HTR-8/SVneo (cell line): ENCODE measurements around the gene PRRT2.
A peak's percentile ranks its signal among the peaks of the same experiment; 100 is the strongest.
"Not testable (repeated sequence)": the region's sequence is repeated elsewhere in the genome, so short reads cannot be mapped to it uniquely, and the experiment has no call there.

Experiments used
- DNase-seq: peaks from one replicate; pipeline ENCODE4 v3.0.0; 2011; ENCODE audit warnings: low spot score, mixed read lengths; ENCODE audit not compliant: insufficient read length
- FAIRE-seq: peaks from 2 replicates; lab custom pipeline; 2011; peaks lifted over from hg19 to GRCh38; lab: Jason Lieb, UNC

The PRRT2 gene

DNA sequence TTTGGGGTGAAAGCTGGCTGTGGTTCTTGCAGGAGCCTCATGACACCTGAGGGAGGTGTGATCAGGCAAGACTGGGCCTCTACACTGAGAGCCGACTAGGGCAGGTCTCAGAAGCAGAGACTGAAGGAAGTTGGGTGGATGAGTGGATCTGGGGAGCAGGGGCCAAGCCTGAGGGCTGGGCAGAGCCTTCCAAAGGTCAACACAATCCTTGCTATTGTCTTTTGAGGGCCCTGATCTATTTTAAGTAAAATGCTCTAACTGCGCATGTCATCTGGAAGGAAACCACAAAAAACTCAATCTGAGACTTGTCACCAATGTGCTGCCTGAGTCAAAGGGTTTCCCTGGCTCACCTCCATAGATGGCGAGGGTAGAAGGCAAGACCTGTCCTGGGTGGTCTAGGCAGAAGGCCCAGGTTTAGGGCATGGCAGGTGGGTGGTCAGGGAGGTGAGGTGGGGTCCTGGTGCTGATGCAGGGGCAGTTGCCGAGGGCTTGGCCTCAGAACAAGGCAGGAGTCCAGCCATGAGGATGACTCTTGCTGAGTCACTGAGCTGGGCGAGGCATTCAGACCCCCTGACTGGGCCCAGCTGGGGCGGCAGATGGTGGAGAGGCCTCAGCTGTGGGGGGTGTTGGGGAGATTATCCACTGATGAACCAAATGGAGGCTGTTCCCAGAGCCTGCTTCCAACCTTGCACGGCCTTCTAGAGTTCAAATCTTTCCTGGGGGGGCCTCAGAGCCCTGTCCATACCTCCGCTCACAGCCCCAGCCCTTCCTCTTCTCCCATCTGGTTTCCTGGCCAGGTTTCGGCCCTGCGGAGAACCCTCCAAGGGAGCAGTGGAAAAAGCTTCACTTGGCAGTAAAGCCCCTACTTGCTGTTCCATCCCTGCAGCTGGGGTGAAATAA is 13.4 kb downstream of the PRRT2 start:
- no peak for FAIRE-seq
- DNase-seq, result no peak

- DNase-seq (no peak), FAIRE-seq (no peak)
These were observed 14.3 kb downstream of the PRRT2 start for GRCh38 chr16:29826342-29826695.

- DNase-seq (no peak), FAIRE-seq (no peak)
These were observed 18.8 kb downstream of the PRRT2 start for GRCh38 chr16:29830774-29831173.

DNA sequence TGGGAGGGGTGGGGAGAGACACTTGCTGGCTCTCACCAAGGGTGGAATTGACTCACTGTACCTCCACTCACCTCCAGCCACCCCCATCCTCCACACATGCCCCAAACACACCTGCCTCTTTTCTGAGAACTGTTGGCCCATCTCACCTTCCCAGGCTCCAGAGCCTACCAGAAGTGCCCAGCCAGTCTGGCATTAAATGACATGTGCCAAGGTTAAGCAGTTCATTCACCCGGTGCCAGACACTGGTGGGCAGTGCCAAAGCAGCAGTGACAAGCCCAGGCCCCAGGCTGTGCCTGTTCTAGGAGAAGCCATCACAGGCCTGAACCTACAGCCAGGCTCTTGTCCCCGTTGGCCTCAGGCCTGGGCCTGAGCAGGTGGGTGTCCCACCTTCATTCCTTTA is 19.5 kb downstream of the PRRT2 start:
- DNase-seq (no peak), FAIRE-seq (no peak)

GRCh38 chr16:29833219-29833618 is 21.2 kb downstream of the PRRT2 start:
- DNase-seq, FAIRE-seq: not testable (repeated sequence)

DNA sequence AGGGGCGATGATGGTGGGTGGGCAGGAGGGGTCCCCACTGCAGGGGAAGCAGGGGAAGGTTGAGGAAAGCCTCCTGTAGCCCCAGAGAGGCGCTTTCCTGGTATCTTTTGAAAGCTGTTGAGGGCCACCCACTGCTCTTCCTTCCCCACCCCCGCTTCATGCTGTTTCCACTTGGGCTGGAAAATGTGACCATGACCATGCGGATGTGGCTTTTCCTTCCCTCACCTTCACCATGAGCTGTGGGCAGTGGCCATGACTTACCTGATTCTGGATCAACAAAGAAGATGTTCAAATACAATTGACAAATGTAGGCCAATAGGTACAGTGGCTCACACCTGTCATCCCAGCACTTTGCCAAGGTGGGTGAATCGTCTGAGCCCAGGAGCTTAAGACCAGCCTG is 22.1 kb downstream of the PRRT2 start:
- FAIRE-seq (no peak), DNase-seq (no peak)

GRCh38 chr16:29835926-29836325 is 23.9 kb downstream of the PRRT2 start:
- DNase-seq, result no peak
- FAIRE-seq, result no peak

DNA sequence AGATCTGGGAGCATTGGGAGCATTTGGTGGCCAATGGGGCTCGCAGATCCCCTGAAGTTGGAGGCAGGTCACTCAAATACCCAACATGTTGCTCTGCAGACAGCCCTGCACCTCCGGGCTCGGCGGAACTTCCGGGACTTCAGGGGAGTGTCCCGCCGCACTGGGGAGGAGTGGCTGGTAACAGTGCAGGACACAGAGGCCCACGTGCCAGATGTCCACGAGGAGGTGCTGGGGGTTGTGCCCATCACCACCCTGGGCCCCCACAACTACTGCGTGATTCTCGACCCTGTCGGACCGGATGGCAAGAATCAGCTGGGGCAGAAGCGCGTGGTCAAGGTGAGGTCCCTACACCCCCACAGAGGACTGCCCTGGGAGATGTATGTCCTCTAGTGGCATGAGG is 24.6 kb downstream of the PRRT2 start:
- FAIRE-seq, result no peak

DNA sequence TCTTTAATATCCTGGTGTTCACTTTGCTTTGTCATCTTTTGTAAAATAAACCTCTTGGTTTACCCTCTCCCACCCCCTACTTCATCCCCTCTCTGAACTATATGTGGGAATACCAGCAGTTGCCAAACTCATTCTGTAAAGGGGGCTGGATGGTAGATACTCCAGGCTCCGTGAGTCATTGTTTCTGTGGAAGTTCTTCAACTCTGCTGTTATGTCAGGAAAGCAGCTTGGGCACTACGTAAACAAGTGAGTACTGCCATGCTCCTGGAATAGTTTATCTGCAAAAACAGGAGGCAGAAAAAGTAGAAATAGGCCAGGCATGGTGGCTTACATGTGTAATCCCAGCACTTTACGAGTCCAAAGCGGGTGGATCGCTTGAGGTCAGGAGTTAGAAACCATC is 25.8 kb downstream of the PRRT2 start:
- FAIRE-seq (no peak), DNase-seq (no peak)

More for the DNA sequence above, 24.6 kb downstream of the PRRT2 start:
- DNase-seq, result no peak

GRCh38 chr16:29839822-29840221 is 27.8 kb downstream of the PRRT2 start:
- FAIRE-seq, result no peak
- no peak for DNase-seq

DNA sequence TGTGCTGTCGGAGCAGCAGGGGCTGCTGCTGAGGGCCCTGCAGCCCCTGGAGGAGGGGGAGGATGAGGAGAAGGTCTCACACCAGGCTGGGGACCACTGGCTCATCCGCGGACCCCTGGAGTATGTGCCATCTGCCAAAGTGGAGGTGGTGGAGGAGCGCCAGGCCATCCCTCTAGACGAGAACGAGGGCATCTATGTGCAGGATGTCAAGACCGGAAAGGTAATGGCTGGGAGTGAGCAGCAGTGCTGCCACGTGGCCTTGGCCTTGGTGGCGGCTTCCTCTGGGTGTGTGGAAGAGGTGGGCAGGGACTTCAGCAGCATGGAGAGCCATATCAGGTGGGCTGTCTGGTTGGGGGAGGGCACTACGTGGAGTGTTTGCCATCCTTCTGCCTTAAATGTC is 28.2 kb downstream of the PRRT2 start:
- DNase-seq (no peak), FAIRE-seq (no peak)

- DNase-seq, result no peak
These were observed 29.6 kb downstream of the PRRT2 start for GRCh38 chr16:29841631-29842030.

DNA sequence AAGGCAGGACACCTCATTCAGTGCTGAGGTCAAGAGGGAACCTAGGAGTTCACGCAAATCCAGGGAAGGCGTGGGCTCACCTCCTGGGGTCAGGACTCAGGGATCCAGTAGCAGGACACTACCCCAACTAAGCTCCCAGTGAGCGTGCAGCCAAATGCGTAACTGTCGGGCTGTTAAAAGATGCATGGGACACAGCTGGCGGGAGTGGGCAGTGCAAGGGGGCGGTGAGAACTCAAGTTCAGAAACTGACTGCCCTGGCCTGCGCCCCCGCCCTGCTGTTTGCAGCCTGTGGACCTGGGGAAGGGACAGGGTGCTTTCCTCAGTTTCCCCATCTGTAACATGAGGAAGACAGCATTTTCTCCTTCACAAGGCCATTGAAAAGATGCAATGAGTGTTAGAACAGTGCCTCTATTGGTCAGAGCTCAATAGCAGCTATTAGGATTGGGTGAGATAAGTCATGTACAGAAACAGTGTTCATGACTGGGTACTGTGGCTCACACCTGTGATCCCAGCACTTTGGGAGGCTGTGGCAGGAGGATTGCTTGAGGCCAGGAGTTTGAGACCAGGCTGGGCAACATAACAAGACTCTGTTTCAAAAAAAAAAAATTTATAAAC is 30.8 kb downstream of the PRRT2 start:
- no peak for DNase-seq
- no peak for FAIRE-seq

More at GRCh38 chr16:29841631-29842030, 29.6 kb downstream of the PRRT2 start:
- no peak for FAIRE-seq

DNA sequence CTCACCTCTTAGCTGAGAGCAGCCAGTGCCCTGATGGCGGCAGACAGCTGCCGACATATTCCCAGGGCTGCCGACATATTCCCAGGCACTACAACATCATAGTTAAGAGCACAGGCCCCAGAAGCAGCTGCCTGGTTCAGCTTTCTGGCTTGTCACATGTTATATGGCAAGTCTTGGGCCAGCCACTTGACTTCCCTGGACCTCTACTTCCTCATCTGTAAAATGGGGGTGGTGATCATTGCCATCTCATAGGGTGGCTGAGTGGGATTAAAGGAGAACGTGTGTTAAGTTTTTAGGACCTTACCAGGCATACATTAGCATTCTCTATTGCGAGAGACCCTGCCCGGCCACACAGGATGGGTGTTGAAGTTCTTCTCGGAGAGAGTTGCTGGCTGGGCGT is 31.9 kb downstream of the PRRT2 start:
- FAIRE-seq (no peak), DNase-seq (no peak)

DNA sequence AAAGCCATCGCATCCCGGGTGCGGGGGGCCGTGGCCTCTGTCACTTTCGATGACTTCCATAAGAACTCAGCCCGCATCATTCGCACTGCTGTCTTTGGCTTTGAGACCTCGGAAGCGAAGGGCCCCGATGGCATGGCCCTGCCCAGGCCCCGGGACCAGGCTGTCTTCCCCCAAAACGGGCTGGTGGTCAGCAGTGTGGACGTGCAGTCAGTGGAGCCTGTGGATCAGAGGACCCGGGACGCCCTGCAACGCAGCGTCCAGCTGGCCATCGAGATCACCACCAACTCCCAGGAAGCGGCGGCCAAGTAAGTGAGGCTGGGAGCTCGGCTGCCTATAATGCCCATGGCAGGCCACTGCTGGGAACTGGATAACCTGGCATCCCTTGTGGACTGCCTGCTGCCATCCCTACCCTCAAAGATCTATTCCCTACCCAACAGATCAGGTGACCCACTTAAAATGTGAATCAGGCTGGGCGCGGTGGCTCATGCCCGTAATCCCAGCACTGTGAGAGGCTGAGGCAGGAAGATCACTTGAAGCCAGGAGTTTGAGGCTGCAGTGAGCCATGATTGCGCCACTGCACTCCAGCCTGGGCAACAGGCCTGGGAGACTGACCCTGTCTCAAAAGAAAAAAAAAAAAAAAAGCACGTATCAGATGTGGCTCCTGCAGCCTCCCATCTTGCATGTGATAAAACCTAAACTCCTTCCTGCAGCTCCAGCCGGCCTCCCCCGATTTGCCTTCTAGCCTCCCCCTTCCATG is 32.8 kb downstream of the PRRT2 start:
- FAIRE-seq (no peak), DNase-seq (no peak)

DNA sequence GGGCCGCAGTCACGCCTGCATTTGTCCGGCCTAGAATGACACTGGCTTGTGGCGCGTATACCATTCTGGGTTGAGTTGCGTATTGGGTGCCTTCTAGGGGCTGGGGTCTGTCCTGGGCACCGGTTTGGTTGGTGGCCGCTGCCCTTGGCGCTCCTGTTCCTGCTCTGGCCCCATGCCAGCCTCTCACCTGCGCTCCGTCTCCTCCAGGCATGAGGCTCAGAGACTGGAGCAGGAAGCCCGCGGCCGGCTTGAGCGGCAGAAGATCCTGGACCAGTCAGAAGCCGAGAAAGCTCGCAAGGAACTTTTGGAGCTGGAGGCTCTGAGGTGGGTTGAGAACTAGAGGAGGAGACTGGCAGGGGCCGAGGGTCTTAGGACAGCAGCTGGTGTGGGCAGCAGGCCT is 33.7 kb downstream of the PRRT2 start:
- FAIRE-seq (no peak), DNase-seq (no peak)

DNA sequence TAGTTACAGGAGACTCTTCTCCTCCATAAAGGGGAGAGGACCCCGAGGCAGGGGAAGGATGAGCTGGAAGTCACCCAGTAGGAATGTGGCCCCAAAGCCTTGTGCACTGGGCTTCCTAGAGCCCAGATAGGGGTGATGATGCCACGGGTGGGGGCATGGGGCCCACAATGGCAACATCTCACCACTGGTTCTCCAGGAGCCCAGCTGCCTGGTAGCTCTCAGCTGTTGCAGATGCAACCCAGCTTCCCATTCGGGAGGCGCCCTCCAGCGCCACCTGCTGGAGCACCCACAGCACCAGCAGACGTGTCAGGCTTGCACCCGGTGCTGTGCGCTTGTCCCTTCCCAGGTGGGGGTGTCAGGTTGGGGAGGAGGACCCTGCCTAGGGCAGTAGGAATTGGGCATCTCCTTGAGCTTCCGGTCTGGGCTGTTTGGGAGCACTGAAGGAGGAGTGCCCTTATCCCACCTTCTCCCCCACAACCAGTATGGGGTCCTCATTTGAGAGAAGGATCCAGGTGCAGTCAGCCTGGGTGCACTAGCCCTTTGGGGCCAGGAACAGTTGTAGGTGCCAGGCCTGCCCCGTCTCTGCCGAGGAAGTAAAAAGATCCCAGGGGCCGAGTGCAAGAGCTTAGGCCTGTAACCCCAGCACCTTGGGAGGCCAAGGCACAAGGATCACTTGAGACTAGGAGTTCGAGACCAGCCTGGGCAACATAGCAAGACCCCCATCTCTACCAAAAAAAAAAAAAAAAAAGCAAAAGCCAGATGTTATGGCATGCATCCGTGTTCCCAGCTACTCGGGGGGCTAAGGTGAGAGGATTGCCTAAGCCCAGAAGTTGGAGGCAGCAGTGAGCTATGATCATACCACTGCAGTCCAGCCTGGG is 36.7 kb downstream of the PRRT2 start:
- FAIRE-seq, result peak; percentile 68
- DNase-seq, result peak; percentile 72

- DNase-seq, result no peak
- FAIRE-seq, result no peak
These were observed 37.5 kb downstream of the PRRT2 start for GRCh38 chr16:29849505-29849904.

DNA sequence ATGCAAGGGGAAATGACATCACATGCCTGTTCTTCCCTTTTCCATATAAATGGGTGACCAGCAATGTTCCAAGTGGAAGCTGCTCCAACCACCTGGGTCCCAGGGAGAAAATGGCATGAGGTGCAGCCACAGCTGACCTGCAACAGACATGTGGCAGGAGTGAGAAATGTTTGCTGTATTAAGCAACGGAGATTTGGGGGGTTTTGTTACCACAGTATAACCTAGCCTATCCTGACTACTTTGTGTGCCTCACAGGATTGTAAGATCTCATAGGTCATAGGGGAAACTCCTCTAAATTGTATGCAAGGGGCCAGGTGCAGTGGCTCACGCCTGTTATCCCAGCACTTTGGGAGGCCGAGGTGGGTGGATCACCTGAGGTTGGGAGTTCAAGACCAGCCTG is 39.0 kb downstream of the PRRT2 start:
- FAIRE-seq (no peak), DNase-seq (no peak)

DNA sequence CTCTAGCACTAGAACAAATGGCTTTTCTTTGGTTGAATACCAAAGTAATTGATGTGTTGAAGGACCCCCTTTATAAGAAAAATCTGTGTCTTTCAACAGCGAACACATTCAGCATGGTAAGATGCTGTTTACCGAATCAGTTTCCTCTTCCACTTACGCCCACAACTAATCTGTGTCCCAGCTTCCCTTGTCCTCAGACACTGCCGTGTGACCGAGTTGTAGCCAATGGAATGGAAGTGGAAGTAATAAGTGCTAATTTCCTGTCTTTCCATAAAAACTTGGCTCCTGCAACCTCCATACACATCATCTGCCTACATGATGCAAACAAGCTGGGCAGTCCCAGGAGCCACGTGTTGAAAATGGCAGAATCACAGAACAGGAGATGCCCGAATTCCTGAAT is 40.7 kb downstream of the PRRT2 start:
- DNase-seq (no peak), FAIRE-seq (no peak)
